Prostate gland (tissue), 2 donors: ENCODE data around the gene KCNG2.

Source experiments
- POLR2AphosphoS5 ChIP-seq: sonication (generic); formaldehyde crosslinking; IDR thresholded peaks from one replicate; pipeline ENCODE4 v1.6.1; 2017; ENCODE audit warnings: antibody characterized with exemption
- TF ChIP-seq, protein P1 (sequence below), 4 experiments: fragments of 200-600 bp in 2 of 4; fragments of 450-650 bp in 2 of 4; sonication (generic) in 2 of 4; IDR thresholded peaks; 1 replicate in 3 of 4; 2 replicates in 1 of 4; pipeline ENCODE4 v1.5.1; 2016 to 2019; ENCODE audit warnings: antibody characterized with exemption in 4 of 4, mild to moderate bottlenecking in 2 of 4, moderate library complexity in 2 of 4

DNA sequence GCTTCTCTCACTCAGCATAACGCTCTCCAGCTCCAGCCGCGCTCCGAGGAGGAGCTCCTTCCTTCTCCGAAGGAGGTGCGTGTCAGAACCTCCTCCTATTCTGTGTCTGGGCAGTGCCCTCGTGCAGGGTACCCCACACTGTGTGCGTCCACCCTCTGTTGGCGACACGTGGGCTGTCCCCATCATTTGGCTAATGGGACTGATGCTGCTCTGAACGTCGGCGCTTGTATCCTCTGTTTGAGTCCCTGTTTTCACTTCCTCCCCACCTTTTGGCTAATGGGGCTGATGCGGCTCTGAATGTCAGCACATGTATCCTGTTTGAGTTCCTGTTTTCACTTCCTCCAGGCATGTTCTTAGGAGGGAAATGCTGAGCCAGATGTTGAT is 22.2 kb downstream of the KCNG2 start:
- TF ChIP-seq, protein P1, sequence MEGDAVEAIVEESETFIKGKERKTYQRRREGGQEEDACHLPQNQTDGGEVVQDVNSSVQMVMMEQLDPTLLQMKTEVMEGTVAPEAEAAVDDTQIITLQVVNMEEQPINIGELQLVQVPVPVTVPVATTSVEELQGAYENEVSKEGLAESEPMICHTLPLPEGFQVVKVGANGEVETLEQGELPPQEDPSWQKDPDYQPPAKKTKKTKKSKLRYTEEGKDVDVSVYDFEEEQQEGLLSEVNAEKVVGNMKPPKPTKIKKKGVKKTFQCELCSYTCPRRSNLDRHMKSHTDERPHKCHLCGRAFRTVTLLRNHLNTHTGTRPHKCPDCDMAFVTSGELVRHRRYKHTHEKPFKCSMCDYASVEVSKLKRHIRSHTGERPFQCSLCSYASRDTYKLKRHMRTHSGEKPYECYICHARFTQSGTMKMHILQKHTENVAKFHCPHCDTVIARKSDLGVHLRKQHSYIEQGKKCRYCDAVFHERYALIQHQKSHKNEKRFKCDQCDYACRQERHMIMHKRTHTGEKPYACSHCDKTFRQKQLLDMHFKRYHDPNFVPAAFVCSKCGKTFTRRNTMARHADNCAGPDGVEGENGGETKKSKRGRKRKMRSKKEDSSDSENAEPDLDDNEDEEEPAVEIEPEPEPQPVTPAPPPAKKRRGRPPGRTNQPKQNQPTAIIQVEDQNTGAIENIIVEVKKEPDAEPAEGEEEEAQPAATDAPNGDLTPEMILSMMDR (IDR thresholded peaks at IDR 0.05) = no peak
- TF ChIP-seq POLR2AphosphoS5 = no peak
